CMK (cell line): ENCODE measurements around the gene GRM5.

Experiments used
- DNase-seq: peaks from one replicate; pipeline ENCODE4 v3.0.0-alpha.2; 2010; ENCODE audit warnings: low read depth

The GRM5 gene

DNA sequence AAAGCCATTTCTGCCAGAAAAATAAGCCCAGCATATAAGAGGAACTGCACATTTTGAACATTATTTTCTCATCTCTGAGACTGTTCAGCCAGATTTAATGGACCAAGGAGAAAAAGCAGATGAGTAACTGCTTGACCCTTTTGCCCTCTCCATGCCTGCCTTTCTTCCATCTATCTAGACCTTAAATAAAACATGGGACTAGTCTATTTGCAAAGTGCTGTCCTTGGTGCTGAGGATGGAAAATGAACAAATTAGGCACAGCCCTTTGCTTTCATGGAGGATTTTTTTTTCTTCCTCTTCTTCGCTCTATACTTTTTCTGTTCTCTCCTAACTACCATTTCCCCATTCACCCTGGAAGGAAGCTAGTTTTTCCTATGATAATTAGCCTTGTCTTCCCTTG is 361.3 kb downstream of the GRM5 start:
- DNase-seq = no peak

DNA sequence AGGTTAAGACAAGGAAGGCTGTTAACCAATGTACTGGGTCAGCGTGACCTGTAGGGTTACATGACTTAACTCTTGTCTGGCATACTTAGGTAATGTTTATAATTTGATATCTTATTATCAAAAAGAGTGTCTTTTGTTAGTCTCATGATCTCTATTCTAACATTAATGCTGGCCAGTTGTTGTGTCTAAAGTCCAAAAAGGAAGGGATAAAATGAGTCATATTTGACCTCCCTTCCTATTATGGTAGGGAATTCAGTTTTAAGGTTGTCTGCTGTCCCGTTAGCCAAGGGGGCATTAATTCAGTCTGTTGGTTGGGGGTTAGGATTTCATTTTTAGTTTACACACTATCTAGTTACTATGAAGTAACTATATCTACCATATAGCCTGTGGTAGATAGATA is 364.0 kb downstream of the GRM5 start:
- DNase-seq = no peak

DNA sequence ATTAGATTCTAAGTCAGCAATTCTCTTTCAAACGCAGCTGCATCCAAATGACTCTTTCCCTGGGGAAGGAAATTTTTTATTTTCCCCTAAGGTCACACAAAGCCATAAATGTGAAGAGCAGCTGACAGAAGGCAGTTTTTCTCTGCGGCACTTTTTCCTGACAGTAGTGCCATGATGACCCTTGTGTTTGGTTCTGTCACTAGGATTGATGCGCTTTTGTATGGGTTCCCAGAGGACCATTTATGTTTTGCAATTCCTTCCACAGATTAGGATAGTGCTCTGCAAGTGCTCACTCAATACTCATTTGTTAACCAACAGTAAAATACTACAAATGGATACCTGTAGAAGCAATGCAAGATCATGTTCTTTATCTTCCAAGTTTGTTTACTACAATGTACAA is 368.6 kb downstream of the GRM5 start:
- no peak for DNase-seq

DNA sequence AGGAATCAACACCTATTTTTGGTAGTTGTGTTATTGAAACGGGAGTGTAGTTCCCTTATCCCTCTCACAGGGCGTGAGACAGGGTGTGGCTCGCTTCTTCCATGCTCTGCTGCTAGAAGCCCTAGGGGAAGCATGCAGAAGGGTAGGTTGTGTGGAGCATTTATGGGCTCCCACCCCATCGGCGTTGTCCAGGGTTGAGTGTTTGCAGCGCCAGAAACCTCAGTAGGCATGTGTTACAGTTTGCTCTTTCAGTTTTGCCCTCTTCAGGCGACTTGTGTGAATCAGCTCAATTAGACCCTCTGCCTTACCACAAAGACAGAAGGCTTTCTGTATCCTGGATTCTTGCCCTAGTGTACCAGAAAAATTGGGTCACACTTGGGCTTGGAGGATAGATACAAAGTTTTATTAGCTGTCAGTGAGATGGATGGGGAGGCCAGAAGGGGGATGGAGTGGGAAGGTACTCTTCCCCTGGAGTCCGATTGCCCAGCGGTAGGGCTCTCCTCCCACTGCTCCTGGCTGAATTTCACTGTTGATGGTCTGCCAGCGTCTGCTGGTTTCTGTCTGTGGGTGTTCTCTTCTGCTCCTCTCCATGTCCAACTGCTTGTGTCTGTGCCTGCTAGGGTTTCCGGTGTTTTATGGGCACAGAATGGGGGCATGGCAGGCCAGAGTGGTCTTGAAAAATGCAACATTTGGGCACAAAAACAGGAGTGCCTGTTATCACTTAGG is 369.9 kb downstream of the GRM5 start:
- no peak for DNase-seq

DNA sequence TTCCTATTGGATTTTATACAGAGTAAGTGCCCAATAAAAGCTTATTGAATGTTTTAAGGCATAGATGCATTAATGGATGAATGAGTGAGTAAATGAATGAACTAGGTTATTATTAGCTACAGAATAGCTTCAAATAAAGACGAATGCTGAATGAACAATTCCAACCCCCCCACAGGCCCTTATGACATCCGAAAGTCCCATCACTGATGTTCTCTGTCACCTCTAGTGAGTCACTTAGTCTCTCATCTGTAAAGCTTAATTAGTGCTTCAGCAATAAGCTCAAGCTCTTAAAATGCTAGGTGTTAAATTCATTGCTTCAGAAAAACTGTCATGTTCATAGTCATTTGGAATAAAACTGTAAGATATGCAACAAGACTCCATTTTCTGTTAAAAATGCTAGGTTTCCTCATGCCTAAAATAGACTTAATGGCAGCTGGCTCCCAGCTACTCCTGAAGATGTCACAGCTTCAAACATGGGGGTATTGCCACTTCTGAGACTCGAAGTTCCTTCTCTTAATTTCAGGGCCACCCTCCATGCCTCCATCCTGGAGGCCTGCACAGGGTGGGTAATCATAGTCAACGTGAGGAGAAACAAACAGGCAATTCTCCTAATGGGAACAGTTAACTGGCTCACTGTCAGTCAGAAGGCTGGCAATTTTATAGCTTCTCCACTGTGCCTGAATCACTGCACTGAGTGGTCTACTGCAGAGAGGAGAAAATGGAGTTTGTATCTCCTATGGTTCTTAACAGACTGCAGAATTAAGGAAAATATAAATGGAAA is 373.3 kb downstream of the GRM5 start:
- no peak for DNase-seq

DNA sequence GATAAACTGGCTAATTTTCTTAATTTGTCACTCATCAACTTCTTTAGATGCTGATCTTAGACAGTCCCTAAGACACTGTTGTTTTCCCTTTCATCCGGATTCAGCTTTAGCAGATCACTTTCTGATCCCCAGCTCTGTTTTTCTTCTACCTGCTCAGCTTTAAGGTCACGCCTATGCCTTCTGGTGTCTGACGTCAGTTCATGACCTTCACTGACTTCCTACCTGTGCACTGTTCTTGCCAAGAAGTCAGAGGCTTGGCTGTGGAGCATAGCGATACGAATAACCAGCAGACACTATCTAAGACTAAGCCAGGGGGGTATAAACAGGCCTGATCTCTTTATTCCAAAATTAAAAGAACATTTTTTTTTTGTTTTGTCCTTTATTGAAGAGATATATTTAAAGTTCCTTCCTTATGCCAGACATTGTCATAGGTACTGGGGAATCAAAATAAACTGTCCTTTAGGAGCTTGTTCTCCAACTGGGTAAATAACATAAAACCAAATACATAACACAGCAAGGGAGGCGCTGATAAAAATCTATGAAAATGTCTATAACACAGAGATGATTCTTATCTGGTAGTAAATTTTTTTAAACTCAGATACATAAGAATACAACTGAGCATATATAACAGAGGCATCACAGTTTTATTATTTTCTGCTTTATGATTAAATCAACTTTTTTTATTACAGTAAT is 376.1 kb downstream of the GRM5 start:
- DNase-seq = no peak

DNA sequence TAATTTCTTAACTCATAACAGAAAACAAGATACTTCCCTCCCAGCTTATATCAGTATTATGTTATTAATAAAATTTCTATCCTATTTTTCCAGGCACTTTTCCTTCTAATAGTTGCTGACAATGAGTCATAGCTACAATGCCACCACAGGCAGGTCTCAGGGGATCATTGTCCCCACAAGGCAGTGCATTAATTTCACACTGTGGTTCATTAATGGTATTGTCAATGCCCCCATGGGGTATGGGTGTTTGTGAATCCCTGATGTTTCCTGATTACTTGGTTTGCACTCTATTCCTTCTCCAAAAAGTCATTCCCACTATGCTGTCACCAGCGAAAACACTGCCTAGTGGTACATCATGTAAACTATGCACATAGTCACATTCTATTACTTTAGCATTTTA is 382.8 kb downstream of the GRM5 start:
- DNase-seq = no peak

DNA sequence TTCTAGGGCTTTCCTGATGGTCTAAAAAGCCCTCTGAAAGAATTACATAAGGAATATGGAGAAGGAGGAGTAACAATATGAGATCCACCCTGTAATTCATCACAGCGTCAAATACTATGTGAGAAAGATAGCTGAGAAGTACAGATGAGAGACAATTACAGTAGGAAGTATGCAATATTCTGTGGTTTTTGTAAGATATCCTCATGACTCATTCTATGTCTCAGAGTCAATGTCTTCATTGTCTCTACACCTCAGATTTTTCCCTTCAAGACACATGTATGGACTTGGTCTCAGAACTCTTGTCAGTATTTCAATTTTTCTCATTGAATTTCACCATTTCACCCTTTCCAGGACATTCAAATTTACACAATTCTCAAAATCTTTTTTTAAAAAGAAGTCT is 385.0 kb downstream of the GRM5 start:
- no peak for DNase-seq

DNA sequence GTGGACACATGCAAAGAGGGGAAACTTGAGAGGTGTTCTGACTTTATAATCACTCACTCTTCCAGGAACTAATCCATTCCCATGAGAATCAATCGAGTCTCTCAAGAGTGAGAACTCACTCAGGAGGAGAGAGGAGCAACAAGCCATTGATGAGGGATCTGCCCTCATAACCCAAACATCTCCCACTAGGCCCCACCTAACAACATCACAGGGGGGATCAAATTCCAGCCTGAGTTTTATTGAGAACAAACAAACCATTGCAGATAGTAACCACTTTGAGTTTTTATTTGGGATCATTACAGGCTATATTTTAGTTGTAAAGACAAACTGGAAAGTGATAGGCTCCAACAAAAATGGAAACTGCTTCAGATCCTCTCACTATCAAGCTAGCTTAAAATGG is 399.4 kb downstream of the GRM5 start:
- DNase-seq = no peak

DNA sequence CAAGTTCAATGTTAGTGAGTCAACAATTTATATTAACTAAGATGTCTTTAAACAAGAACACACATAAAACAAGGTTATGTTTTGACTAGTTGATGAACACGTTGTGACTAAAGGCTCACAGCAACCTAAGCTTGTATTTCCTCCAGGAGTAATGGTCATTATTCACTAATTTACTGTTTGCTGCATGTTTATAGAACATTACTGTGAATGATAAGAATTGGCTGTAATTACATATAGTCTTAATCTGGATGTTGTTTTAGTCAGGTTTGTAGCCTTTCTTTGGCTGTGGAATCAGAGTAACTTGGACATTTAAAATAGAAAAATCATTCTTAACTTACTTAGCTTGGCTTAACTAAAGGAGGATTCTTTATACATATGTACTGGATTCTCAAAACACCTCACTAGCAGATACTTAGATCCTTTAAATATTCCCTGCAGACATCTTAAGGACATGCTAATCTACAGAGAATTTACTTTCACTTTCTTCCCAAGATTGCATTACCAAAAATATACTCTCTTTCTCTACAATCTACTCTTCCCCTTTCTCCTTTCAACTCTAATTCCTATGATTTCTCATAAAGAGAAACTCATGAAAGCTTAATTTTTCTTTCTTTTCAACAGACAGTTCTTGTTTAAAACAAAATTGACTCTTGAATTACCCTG is 408.6 kb downstream of the GRM5 start:
- no peak for DNase-seq

DNA sequence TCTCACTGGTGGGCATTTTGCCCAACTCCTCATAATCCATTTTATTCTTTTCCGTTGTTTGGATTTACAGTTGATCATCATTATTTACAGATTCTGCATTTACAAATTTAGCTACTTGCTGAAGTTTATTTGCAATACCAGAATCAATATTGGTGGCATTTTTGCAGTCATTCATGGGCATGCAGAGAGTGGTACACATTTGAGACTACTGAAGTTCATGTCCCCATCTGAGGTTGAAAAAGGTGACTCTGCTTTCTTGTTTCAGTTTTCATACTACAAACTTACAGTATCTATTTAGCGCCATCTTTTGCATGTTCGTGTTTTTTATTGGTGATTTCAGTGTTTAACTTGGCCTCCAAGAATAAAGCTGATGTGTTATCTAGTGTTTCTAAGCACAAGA is 409.5 kb downstream of the GRM5 start:
- no peak for DNase-seq

DNA sequence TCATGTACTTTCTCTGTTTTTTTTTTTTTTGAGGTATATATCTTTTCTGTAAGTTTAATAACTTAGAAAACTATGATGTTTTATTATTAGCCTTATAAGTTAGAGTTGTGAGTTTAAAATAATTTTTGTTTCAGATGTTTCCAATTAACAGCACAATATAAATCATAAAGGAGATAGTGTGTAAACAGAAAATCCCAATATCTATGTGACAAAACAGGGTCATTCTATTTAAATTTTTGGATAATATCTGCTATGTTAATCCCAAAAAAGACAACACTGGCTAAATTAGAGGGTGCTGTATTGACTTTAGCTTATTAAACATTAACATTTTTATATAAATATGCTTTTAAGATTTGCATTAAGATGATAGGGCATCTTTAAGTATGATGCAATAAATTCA is 410.1 kb downstream of the GRM5 start:
- DNase-seq = no peak

DNA sequence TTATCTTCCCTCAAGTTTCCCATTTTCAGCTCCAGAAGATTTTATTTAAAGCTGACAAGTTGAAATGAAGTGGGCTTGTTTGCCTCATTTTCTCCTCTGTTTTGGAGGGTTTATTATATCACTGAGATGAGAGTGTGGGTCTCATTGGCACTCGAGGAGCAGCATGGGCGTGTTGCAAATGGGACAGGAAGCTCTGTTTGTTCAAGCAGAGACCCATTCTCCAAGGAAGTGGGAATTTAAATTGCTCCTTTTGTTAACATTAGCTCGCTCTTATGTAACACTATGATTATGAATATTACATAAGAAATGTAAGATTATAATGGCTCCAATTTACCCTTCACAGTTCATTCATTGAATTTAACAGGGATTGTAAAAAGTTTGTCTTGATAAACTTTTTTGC is 410.6 kb downstream of the GRM5 start:
- no peak for DNase-seq

DNA sequence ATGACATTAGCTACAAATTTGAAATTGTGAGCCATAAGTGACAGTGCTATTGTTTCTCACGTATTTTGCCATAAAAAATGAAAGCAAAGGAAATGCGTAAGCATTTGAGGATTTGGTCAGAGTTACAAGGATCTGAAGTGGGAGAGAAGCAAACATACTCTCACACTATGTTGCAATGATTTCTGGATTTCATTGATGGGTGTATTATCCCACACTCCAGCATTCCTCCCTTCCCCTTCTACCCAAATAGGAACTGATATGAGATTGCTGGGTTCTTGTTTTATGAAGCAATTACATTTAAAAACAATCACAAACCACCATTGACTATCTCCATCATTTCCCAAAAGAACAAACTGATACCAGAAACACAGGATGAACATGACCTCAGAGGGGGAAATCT is 414.2 kb downstream of the GRM5 start:
- DNase-seq = no peak

DNA sequence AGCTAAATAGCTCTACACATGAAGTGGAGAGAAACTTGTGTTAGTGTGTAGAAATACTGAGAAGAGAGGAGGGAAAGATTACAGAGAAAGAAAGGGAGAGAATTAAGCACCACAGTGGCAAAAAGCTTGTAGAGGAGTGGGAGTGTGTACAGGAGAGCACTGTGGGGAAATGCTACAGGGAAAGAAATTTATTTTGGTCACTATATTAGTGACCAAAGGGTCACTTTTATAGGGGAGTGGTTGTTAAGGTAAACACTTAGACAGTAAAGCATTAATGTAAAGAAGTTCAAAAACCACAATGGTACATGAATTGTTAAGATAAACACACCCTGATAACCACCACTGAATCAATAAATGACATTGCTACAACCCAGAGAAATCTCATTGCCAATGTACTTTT is 421.1 kb downstream of the GRM5 start:
- DNase-seq = no peak

DNA sequence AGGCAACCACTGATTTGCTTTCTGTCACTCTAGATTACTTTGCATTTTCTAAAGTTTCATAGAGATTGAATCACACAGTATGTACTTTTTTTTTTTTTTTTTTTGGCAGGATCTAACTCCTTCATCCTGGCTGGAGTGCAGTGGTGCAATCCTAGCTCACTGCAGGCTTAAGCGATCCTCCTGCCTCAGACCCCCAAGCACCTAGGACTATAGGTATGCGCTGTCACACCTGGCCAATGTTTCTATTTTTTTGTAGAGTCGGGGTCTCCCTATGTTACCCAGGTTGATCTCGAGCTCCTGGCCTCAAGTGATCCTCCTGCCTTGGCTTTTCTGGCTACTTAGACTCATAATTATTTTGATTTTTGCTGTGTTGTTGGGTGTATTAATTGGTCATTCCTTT is 433.6 kb downstream of the GRM5 start:
- DNase-seq = no peak

DNA sequence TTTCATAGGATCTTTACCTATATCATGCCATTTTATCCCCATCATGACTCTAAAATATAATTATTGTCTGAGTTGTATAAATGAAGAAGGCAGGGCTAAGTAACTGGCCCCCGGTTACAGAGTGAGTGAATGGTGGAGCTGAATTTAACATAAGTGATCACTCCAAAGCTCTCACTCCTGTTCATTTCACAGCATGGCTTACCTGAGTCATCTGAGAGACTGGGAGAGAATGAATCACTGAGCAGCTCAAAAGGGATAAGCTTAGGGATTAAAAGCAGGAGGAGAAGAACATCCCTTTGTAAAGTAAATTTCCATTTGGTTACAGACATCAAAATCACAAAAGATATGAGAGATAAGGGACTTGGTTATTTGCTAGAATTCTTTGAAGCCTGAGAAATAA is 434.3 kb downstream of the GRM5 start:
- no peak for DNase-seq

DNA sequence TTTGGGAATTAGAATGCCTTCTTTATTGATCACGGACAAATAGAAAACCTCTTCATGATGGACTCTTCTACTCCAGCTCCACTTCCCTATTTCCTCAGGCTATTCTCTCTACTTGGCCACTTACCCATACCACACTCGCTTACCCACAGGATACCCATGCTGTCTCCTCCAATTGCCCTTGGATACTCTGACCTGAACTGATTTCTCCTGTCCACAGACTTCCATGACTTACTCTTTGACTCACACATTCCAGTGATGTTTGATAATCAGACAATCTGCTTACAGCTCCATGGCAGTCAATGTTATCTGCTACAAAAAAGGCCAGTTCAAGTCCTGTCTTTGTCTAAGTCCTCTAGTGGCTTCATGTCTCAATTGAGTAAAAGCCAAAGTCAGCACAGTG is 436.3 kb downstream of the GRM5 start:
- no peak for DNase-seq

DNA sequence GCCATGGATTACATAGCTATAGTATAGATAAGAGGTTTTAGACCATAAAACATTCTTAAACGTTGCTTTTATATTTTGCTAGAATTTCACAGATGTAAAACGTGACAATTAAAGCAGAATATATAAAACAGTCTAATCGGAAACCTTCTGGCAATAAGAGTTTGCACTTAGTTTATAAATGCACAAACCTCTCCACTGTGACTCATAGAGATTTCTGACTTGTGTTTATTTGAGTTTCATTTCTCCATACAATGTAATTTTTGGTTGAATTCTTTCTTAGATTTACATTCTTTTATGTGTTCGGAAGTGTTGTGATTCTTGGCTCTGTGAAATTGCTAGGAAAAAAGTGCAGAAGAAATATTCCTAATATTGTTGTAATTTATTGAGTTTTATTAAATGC is 439.6 kb downstream of the GRM5 start:
- no peak for DNase-seq

DNA sequence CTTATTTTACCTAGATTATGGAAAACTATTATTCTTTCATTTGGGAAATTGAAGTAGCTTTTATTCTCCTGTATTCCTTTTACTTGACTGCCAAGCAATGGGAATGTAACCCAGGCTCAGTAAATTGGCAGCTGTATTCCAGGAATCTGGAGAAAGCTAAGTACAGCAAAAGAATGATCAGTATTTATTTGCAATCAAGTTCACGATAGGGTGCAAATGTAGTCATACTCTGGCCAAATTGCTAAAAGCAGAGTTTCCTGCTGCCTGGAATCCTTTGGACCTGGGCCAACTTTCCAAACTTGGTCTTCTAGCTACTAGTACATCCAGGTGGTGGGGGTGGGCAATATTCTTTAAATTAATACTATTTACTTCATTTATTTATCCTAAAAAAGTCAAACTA is 442.3 kb downstream of the GRM5 start:
- DNase-seq = no peak

DNA sequence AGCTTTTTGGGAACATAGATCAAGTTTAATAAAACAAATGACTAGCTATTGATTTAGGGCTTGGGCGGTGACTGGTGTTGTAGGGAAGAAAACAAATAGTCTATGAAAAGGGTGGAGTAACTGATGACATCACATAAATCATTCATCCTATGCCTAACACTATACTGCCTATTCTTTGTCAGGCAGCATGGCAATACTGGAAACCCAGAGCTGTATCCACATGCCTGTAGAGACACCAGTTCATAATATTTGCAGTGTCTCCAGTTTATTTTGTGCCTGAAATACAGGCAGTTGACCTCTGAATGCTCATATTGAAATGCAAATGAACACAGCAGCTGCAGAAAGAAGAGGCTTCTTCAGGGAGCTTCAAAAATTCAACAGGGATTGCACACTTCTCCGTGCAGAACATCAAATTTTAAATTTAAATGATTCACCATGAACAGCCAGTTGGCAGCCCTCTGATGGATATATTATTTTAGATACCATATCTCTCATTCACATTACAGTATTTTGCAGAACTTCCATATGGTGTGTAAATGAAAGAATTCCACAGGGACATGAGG is 445.1 kb downstream of the GRM5 start:
- DNase-seq = no peak

DNA sequence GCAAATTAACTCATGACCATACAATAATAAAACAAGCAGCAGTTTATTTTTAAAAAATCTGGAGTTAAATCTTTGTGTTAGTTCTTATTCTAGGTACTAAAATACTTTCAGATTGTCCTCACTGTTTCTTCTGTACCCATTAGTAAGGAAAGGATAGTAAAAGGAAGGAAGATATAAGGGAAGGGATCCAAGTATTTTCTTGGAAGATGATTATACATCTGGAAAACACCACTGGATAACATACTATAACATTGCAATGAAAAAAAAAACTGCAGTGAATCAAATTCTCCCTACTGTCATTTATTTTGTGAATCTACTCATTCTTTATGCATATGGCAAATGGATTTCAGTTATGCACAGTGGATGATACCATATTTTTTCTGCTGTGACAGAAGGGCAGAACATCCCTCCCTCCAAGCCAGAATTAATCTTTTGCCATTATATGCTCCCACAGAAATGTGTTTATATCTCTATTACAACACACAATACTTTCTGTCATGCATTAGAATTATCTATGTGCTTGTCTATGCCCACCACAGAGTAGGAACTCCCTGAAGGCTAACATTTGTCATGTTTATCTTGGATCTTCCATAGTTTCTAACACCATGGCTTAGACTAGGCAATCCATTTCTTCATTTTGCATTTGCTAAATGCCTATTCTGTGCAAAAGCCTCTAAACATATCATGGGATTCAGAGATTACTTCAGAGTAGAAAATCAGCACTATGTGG is 446.0 kb downstream of the GRM5 start:
- DNase-seq = no peak
